ENCODE measurements around the gene HHAT.

- TF ChIP-seq CTCF (IDR thresholded peaks at IDR 0.05; ENCODE audit: poor library complexity, severe bottlenecking) (no peak), POLR2AphosphoS5 (IDR thresholded peaks at IDR 0.05) (no peak)
These were observed 128.9 kb downstream of the HHAT start for GRCh38 chr1:210457568-210457967.
